ENCODE measurements around the gene LAG3. TPM values are rescaled to one million over a fixed set of nuclear protein-coding genes. Genes with fewer than 3 reads are reported as not detected.

Gene LAG3
- total and polyA plus RNA-seq, 2 donors from 2014 or later: 1.3 TPM; not detected in 1

DNA sequence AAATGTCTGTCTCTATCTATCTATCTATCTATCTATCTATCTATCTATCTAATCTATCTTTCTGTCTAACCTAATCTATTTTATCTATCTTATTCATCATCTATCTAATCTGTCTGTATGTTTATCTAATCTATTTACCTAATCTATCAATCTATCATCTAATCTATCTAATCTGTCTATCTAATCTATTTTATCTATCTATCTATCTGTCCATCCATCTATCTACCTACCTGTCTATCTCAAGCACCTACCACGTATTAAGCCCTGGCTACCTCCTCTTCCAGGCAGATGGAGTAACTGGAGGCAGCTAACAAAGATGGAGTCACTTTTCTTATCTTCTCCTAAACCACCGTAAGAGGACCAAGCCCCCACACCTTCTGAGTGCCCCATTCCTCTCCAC is 22.8 kb downstream of the LAG3 start:
- DNase-seq (no peak), FAIRE-seq (no peak)
- TF ChIP-seq, protein P1, sequence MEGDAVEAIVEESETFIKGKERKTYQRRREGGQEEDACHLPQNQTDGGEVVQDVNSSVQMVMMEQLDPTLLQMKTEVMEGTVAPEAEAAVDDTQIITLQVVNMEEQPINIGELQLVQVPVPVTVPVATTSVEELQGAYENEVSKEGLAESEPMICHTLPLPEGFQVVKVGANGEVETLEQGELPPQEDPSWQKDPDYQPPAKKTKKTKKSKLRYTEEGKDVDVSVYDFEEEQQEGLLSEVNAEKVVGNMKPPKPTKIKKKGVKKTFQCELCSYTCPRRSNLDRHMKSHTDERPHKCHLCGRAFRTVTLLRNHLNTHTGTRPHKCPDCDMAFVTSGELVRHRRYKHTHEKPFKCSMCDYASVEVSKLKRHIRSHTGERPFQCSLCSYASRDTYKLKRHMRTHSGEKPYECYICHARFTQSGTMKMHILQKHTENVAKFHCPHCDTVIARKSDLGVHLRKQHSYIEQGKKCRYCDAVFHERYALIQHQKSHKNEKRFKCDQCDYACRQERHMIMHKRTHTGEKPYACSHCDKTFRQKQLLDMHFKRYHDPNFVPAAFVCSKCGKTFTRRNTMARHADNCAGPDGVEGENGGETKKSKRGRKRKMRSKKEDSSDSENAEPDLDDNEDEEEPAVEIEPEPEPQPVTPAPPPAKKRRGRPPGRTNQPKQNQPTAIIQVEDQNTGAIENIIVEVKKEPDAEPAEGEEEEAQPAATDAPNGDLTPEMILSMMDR (IDR thresholded peaks at IDR 0.05; ENCODE audit: borderline replicate concordance, extremely low read depth, insufficient read depth): no peak
- Histone ChIP-seq H3K9me3 (ENCODE audit: control insufficient read depth in 2 of 3, insufficient read depth in 1 of 3, low read length in 3 of 3) (no peaks in the 10 kb centered on the region), H3K9ac (ENCODE audit: low read length in 3 of 3) (no peak overlapping the region), H3K4me3 (ENCODE audit: low read length in 3 of 3) (no peak overlapping the region), H3K27ac (ENCODE audit: low read depth in 2 of 2, low read length in 2 of 2) (no peak overlapping the region), H3K4me1 (ENCODE audit: control insufficient read depth in 2 of 3, insufficient read depth in 2 of 3, low read depth in 1 of 3, low read length in 3 of 3) (no peaks in the 10 kb centered on the region), H3K27me3 (ENCODE audit: control insufficient read depth, insufficient read depth, low read length) (no peaks in the 10 kb centered on the region), H3K36me3 (ENCODE audit: control insufficient read depth in 2 of 3, insufficient read depth in 3 of 3, low read length in 3 of 3) (no peaks in the 10 kb centered on the region)
- intact Hi-C loops (cut with DNase I): no loop called here

DNA sequence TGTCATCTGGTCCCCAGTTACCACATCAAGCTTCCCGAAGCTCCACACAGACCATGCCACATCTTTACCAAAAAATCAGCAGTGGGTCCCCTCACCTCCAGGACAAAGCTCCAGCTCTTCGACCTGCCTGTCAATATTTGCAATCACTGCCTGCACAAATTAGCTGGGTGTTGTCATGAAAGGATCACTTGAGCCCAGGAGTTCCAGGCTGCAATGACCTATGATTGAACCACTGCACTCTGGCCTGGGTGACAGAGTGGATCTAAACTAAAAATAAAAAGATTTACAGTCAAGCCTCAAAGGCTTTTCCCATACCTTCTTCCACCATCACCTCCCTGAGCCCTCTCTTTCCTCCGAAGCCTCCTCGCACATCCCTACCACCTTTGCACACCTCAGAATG is 24.3 kb downstream of the LAG3 start:
- Histone ChIP-seq H3K4me1 (ENCODE audit: control insufficient read depth in 2 of 3, insufficient read depth in 2 of 3, low read depth in 1 of 3, low read length in 3 of 3) (no peaks in the 10 kb centered on the region), H3K9ac (ENCODE audit: low read length in 3 of 3) (no peak overlapping the region), H3K36me3 (ENCODE audit: control insufficient read depth in 2 of 3, insufficient read depth in 3 of 3, low read length in 3 of 3) (no peaks in the 10 kb centered on the region), H3K4me3 (ENCODE audit: low read length in 3 of 3) (no peak overlapping the region), H3K27me3 (ENCODE audit: control insufficient read depth, insufficient read depth, low read length) (no peaks in the 10 kb centered on the region), H3K9me3 (ENCODE audit: control insufficient read depth in 2 of 3, insufficient read depth in 1 of 3, low read length in 3 of 3) (no peaks in the 10 kb centered on the region), H3K27ac (ENCODE audit: low read depth in 2 of 2, low read length in 2 of 2) (no peak overlapping the region)
- no peak for FAIRE-seq
- no peak for DNase-seq
- TF ChIP-seq, protein P1 (IDR thresholded peaks at IDR 0.05; ENCODE audit: borderline replicate concordance, extremely low read depth, insufficient read depth): no peak
- intact Hi-C loops (cut with DNase I): no loop called here

DNA sequence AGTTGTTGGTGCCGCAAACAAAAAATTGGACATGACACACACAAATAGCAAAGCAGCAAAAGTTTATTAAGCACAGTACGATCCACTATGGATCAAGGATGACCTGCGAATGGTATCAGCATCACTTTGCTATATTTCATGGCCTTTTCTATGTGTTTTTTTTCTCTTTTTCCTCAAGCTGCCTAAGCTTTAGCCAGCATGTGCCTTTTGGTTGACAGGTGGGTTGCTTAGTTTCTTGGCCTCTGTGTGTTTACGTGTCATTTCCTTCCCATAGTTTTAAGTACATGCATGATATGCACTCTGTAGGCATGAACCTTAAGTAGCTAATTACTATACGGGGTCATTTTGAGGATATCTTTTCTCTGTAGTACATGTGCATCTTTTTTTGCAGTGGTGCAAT is 26.8 kb downstream of the LAG3 start:
- Histone ChIP-seq H3K27ac (ENCODE audit: low read depth in 2 of 2, low read length in 2 of 2) (no peak overlapping the region), H3K4me1 (ENCODE audit: control insufficient read depth in 2 of 3, insufficient read depth in 2 of 3, low read depth in 1 of 3, low read length in 3 of 3) (no peaks in the 10 kb centered on the region), H3K27me3 (ENCODE audit: control insufficient read depth, insufficient read depth, low read length) (no peaks in the 10 kb centered on the region), H3K36me3 (ENCODE audit: control insufficient read depth in 2 of 3, insufficient read depth in 3 of 3, low read length in 3 of 3) (no peaks in the 10 kb centered on the region), H3K9ac (ENCODE audit: low read length in 3 of 3) (no peak overlapping the region), H3K9me3 (ENCODE audit: control insufficient read depth in 2 of 3, insufficient read depth in 1 of 3, low read length in 3 of 3) (no peaks in the 10 kb centered on the region), H3K4me3 (ENCODE audit: low read length in 3 of 3) (no peak overlapping the region)
- DNase-seq (no peak), FAIRE-seq (no peak)
- TF ChIP-seq, protein P1 (IDR thresholded peaks at IDR 0.05; ENCODE audit: borderline replicate concordance, extremely low read depth, insufficient read depth): no peak
- intact Hi-C loops (cut with DNase I): no loop called here

DNA sequence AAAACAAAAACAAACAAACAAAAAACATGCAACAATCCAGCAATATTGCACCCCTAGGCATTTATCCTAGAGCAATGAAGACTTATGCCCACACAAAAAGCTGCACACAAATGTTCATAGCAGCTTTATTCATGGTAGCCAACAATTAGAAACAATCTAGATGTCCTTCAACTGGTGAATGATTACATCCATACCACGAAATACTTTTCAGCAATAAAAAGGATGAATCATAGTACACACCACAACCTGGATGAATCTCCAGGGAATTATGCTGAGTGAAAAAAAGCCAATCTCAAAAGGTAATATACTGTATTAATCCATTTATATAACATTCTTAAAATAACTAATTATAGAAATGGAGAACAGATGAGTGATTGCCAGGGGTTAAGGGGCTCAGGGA is 34.9 kb downstream of the LAG3 start:
- no peak overlapping the region for H3K9ac ChIP-seq (ENCODE audit: low read length in 3 of 3)
- no peaks in the 10 kb centered on the region for H3K36me3 ChIP-seq (ENCODE audit: control insufficient read depth in 2 of 3, insufficient read depth in 3 of 3, low read length in 3 of 3)
- H3K4me1 ChIP-seq (ENCODE audit: control insufficient read depth in 2 of 3, insufficient read depth in 2 of 3, low read depth in 1 of 3, low read length in 3 of 3): no peaks in the 10 kb centered on the region
- H3K27me3 ChIP-seq (ENCODE audit: control insufficient read depth, insufficient read depth, low read length): no peaks in the 10 kb centered on the region
- DNase-seq (no peak), FAIRE-seq (no peak)
- intact Hi-C loops (cut with DNase I): no loop called here
- no peak overlapping the region for H3K27ac ChIP-seq (ENCODE audit: low read depth in 2 of 2, low read length in 2 of 2)
- H3K4me3 ChIP-seq (ENCODE audit: low read length in 3 of 3): no peak overlapping the region
- TF ChIP-seq, protein P1 (IDR thresholded peaks at IDR 0.05; ENCODE audit: borderline replicate concordance, extremely low read depth, insufficient read depth): no peak
- no peaks in the 10 kb centered on the region for H3K9me3 ChIP-seq (ENCODE audit: control insufficient read depth in 2 of 3, insufficient read depth in 1 of 3, low read length in 3 of 3)
